HG03064 (cell line): ENCODE results near the gene AFF1.
"Not testable (repeated sequence)": the region's sequence is repeated elsewhere in the genome, so short reads cannot be mapped to it uniquely, and the experiment has no call there.

Source experiments
- ATAC-seq: cut with Tn5 transposase; IDR thresholded peaks from one replicate; pipeline ENCODE4 v1.9.1; 2021; ENCODE audit warnings: low read depth; ENCODE audit not compliant: unreplicated experiment

The AFF1 gene

GRCh38 chr4:87007528-87008446, 73.0 kb downstream of the AFF1 start:
- ATAC-seq: no peak

GRCh38 chr4:87009095-87009648, 74.4 kb downstream of the AFF1 start:
- ATAC-seq: no peak

GRCh38 chr4:87010192-87010591, 75.4 kb downstream of the AFF1 start:
- no peak for ATAC-seq

- ATAC-seq: no peak
Observed at GRCh38 chr4:87011340-87012034, 76.7 kb downstream of the AFF1 start.

- peak; percentile 65 for ATAC-seq
Observed at GRCh38 chr4:87012265-87012953, 77.6 kb downstream of the AFF1 start.

GRCh38 chr4:87012954-87013308, 78.1 kb downstream of the AFF1 start:
- not testable (repeated sequence) for ATAC-seq

- no peak for ATAC-seq
Observed at GRCh38 chr4:87014284-87014782, 79.5 kb downstream of the AFF1 start.

GRCh38 chr4:87015416-87015815, 80.6 kb downstream of the AFF1 start:
- no peak for ATAC-seq

GRCh38 chr4:87017580-87018342, 83.0 kb downstream of the AFF1 start:
- ATAC-seq: no peak

GRCh38 chr4:87018753-87019152, 83.9 kb downstream of the AFF1 start:
- no peak for ATAC-seq

- ATAC-seq: no peak
Observed at GRCh38 chr4:87019246-87019791, 84.5 kb downstream of the AFF1 start.

GRCh38 chr4:87019898-87020297, 85.1 kb downstream of the AFF1 start:
- no peak for ATAC-seq

- no peak for ATAC-seq
Observed at GRCh38 chr4:87024201-87024600, 89.4 kb downstream of the AFF1 start.

GRCh38 chr4:87025023-87025613, 90.3 kb downstream of the AFF1 start:
- no peak for ATAC-seq

- ATAC-seq: peak; percentile 51
Observed at GRCh38 chr4:87025614-87026041, 90.8 kb downstream of the AFF1 start.

- ATAC-seq: peak; percentile 87
Observed at GRCh38 chr4:87026800-87027495, 92.1 kb downstream of the AFF1 start.

- ATAC-seq: no peak
Observed at GRCh38 chr4:87029356-87029755, 94.5 kb downstream of the AFF1 start.

GRCh38 chr4:87030124-87030523, 95.3 kb downstream of the AFF1 start:
- ATAC-seq: no peak
